GM21576 (cell line): Measurements from ENCODE around the gene IRF4.
A peak's percentile ranks its signal among the peaks of the same experiment; 100 is the strongest.
"Not testable (repeated sequence)": the region's sequence is repeated elsewhere in the genome, so short reads cannot be mapped to it uniquely, and the experiment has no call there.

ENCODE experiments used
- ATAC-seq: cut with Tn5 transposase; IDR thresholded peaks from one replicate; pipeline ENCODE4 v1.9.1; 2021; ENCODE audit warnings: mild to moderate bottlenecking, moderate library complexity; ENCODE audit not compliant: unreplicated experiment

IRF4 gene

DNA sequence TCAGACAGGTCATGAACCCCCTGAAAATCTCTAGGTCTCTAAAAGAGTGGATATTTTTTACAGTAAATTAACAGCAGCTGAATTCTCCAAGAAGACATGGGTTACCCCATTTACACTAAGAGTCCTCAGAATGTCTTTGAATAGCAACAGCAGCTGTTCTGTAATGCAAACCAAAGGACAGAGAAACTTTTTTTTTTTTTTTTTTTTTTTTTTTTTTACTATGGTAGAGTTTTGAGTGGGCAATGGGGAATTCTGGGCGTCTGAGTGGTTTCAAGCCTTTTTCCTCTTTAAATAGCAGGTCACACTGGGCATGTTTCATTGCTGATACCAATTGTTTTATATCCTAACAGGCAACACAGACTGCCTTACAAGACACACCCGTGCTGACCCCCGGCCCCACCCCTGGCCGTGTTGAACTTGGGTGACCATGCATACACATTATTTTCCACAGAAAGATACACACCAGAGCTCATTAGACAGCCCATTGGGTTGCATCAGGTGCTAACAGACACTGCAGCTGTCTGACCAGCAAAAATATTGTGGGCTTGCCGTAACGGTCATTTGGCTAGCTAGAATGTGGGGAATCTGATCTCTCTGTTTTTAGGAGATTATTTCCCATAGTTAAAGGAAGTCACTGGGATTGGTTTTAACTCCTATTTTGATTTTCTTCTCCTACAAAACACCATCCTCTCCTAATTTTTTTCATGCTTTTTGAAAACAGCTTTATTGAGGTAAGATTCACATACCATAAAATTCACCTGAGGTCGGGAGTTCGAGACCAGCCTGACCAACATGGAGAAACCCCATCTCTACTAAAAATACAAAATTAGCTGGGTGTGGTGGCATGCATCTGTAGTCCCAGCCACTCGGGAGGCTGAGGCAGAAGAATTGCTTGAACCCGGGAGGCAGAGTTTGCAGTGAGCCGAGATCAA, 26.7 kb upstream of the IRF4 start:
- ATAC-seq: peak; percentile 72

DNA sequence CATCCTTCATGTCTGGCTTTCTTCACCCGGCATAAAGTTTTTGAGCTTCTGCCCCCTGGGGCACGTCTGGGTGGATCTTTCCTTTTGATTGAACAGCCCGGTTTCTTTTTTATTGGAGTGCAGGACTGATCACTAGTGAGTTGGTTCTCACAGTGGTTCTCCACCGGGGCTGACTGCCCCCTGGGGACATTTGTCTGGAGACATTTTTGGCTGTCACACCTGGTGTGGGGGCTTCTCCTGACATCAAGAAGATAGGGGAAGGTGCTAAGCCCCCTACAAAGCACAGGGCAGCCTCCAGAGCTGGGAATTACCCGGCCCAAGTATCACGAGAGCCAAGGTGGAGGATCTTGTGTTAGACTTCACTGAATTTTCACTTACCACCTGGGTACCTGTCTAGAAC, 25.7 kb upstream of the IRF4 start:
- no peak for ATAC-seq

DNA sequence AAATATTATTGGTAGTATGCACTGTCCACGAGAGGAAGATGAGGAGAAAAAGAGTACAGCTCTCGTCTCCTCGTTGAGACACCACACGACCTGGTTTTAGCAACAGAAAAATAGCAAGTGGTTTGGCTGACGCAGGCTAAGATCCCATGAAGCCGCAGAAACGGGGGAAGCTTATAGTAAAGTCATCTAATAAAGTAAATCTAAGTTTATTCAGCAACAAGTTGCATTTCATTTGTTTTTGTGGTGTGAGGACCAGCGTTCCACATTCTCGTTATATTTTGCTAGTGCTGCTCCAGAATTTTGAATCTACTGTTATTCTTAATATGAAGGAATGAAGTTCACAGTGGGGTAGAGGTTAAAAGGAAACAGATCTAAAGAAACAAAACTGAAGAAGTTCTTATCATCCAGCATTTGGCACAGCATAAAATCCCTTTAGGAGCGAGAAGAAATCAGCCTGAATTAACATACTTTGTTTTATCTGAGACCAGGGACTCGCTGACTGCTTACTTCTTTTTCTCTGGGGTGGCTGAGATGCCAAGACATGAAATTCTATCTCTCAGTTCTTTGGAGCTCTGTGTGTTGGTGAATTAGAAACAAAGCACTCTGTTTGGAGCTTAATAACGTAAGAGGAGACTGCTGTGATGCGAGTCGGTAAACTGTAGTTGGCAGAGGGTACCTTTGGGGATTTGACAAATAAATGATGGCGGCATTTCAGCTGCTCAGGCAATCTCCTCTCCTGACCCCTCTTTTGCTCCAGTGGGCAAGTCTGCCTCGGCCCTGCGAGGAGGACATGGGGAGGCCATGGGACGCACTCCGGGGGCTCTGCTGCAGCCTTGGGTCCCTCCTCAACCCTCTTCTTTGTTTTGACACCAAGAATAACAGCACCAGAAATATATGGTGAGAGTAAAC, 24.9 kb upstream of the IRF4 start:
- no peak for ATAC-seq

DNA sequence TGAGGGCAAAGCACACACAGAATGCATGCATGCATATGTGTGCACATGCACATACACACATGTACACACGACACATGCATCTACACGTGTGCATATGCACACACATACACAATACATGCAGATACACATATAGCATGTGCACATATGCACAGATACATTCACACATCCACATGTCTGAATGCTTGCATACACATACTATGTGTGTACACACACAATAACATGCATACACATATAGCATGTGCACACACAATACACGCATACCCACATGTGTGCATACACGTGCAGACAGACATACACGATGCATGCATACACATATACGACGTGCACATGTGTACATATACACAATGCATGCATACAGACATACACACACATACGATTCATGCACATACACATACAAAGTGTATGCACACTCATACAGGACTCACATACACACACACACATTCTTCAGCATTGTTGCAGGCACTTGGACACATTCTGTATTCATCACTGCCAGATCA, 24.2 kb upstream of the IRF4 start:
- no peak for ATAC-seq

DNA sequence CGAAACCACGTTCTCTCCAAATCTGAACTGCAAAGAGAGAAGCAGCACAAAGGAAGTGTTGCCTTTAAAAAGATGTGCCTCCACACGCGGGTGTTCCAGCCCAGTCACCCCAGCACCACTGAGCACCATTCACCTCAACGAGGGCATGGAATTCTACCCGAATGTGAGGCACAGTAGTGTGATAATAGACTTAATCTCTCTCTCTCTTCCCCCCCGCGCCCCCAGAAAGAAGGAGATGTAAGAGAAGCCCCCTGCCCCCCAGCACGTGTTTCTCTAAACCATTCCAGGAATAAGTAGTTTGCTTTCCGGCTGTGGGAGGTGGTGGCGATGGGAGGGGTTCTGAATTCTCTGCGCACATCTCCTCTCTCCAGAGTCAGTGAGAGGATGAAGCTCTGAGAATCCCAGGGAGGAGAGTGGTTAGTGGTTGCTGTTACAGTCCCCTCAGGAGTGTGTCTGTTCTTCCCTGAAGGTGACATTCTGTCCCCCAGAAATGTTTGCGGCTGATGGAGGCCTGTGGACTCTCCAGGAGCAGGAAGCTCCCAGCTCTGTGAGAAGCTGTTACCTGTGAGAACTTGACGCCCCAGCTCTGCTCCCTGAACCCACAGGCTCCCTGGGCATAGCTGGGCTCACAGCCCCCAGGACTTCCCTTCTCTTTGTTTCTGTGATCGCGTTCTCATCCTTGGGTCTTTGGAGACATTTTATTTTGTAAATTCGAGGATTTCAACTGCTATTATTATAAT, 23.5 kb upstream of the IRF4 start:
- ATAC-seq: no peak

- no peak for ATAC-seq
Observed at GRCh38 chr6:369559-370431, 21.8 kb upstream of the IRF4 start.

DNA sequence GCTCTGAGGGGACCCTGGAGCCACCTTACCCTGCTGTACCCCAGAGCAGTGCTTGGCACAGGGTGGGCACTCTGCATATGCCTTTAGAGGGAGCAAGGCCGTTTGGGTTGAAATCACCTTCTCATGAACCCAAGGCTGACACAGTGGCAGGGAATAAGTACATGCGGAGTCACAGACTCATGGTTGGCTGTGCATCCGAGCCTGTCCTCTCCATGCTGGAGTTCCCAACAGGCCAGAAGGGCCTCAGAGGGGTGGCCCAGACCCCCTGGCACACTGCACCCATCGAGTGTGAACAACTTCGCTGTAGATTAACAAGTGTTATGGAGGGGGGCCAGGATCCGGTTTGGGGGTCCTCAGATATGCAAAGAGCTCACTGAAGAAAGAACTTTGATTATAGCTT, 21.0 kb upstream of the IRF4 start:
- ATAC-seq: no peak

DNA sequence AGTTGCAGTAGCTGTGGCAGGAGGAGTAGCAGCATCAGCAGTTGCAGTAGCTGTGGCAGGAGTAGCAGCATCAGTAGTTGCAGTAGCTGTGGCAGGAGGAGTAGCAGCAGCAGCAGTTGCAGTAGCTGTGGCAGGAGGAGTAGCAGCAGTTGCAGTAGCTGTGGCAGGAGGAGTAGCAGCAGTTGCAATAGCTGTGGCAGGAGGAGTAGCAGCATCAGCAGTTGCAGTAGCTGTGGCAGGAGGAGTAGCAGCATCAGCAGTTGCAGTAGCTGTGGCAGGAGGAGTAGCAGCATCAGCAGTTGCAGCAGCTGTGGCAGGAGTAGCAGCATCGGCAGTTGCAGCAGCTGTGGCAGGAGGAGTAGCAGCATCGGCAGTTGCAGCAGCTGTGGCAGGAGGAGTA, 19.7 kb upstream of the IRF4 start:
- ATAC-seq: not testable (repeated sequence)

GRCh38 chr6:372336-372911, 19.1 kb upstream of the IRF4 start:
- ATAC-seq: peak; percentile 62

DNA sequence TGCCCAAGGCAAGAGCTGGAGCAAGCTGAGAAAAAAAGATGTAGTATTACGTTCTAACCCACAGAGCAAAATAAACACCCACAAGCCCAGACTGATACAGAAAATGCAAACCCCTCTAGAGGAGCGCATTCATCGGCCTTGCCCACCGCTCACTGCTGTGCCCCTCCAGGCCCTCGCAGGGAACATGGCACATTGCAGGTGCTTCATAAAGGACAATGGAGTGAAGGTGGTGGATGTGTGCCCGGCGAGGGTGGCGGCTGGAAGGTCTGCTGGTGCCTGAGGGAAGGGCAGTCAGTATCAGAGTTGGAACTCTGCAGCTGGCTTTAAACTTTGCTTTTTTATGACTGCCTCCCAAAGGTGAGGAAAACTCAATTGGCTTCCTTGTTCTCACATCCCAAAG, 18.5 kb upstream of the IRF4 start:
- ATAC-seq: peak; percentile 2

- no peak for ATAC-seq
Observed at GRCh38 chr6:373773-374724, 17.5 kb upstream of the IRF4 start.

- no peak for ATAC-seq
Observed at GRCh38 chr6:374956-375355, 16.6 kb upstream of the IRF4 start.

DNA sequence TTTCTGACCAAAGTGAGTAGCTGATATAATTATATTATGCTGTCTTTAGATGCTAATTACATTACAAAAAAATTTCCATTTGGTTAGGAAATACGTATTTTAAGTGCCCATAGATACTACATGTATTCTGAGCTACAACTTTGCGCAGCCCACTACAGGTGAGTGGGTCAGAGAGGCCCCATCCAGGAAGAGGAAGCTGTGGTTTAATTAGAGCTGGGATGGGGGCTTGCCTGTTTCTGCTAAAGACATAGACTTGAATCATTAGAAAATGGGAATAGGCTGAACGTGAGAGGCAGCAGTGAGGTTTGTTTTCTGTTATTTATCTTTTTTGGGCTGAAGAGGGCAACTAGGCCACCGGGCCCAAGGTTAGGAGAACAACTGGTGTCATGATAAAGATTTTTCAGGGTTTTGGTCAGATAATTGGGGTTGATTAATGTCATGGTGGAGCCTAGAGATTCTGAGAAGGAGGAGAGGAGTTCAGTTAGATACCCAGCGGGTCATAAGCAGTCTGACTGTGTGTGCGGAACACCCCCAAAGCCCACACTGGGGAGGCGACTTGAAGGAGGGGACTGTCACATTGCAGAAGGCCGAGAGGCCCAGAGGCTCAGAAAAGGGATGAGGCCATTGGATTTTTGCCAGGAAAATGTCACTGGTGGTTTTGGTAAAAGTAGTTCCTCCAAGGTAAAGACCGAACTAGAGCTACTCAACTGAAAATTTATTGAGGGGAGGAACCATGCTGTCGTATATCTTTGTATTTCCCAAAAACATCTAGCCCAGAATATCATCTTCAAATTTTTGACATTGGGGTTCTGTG, 14.5 kb upstream of the IRF4 start:
- ATAC-seq: no peak

DNA sequence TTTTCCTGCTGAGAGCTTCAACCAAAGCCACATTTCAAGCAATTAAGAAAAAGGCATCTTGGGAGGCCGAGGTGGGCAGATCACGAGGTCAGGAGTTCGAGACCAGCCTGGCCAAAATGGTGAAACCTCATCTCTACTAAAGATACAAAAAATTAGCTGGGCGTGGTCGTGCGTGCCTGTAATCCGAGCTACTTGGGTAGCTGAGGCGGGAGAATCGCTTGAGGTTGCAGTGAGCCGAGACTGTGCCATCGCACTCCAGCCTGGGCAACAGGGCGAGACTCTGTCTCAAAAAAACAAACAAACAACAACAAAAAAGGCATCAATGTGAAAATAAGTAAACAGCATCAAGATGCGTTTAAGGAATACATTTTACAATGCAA, 13.9 kb upstream of the IRF4 start:
- ATAC-seq: not testable (repeated sequence)

GRCh38 chr6:378090-378957, 13.2 kb upstream of the IRF4 start:
- ATAC-seq: no peak

GRCh38 chr6:378958-379409, 12.6 kb upstream of the IRF4 start:
- ATAC-seq: no peak
